ENCODE results near the gene NRN1L.

DNA sequence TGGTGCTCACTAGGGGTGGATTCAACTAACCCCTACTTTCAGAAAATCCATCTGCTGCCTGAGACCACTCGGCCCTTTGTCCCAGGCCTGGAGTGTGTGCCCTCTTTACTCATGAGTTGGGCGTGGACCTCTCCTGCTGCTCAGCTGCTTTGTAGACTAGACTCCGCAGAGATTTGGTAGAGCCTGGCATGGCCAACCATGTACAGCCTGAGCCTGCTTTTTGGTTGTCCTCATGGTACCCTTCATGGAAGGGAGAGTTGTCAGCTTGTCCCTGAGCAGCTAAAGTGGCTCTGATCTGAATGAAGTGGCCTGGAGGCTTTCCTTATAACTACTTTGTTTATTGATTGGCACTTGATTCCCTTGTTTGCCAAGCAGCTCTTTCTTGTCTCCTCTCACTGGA, 10.3 kb upstream of the NRN1L start:
- TF ChIP-seq, protein P1, sequence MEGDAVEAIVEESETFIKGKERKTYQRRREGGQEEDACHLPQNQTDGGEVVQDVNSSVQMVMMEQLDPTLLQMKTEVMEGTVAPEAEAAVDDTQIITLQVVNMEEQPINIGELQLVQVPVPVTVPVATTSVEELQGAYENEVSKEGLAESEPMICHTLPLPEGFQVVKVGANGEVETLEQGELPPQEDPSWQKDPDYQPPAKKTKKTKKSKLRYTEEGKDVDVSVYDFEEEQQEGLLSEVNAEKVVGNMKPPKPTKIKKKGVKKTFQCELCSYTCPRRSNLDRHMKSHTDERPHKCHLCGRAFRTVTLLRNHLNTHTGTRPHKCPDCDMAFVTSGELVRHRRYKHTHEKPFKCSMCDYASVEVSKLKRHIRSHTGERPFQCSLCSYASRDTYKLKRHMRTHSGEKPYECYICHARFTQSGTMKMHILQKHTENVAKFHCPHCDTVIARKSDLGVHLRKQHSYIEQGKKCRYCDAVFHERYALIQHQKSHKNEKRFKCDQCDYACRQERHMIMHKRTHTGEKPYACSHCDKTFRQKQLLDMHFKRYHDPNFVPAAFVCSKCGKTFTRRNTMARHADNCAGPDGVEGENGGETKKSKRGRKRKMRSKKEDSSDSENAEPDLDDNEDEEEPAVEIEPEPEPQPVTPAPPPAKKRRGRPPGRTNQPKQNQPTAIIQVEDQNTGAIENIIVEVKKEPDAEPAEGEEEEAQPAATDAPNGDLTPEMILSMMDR (conservative IDR thresholded peaks at IDR 0.05): no peak
- no peak for TF ChIP-seq EZH2 (IDR thresholded peaks at IDR 0.05; ENCODE audit: low read depth)

All from PC-9 (cell line).